ENCODE results near the gene MDGA2.

Gene MDGA2

GRCh38 chr14:46861753-46862152 lies 813.7 kb downstream of the MDGA2 start:
- DNase-seq = no peak

GRCh38 chr14:46840944-46841720 lies 834.3 kb downstream of the MDGA2 start:
- peak; percentile 62 for DNase-seq

- no peak for DNase-seq
Measured at GRCh38 chr14:46820291-46820690, 855.1 kb downstream of the MDGA2 start.

- no peak for DNase-seq
Measured at GRCh38 chr14:46819117-46819516, 856.3 kb downstream of the MDGA2 start.

- DNase-seq = peak; percentile 6
Measured at GRCh38 chr14:46818147-46818546, 857.3 kb downstream of the MDGA2 start.

- DNase-seq = no peak
Measured at GRCh38 chr14:46793144-46793543, 882.3 kb downstream of the MDGA2 start.

Measured in NCI-H774 (cell line).